Measurements from ENCODE around the gene C1orf116. TPM values are rescaled to one million over a fixed set of nuclear protein-coding genes. Genes with fewer than 3 reads are reported as not detected.

Gene C1orf116
- polyA plus RNA-seq, 3 donors, result 0.03 to 0.04 TPM; not detected in 1

DNA sequence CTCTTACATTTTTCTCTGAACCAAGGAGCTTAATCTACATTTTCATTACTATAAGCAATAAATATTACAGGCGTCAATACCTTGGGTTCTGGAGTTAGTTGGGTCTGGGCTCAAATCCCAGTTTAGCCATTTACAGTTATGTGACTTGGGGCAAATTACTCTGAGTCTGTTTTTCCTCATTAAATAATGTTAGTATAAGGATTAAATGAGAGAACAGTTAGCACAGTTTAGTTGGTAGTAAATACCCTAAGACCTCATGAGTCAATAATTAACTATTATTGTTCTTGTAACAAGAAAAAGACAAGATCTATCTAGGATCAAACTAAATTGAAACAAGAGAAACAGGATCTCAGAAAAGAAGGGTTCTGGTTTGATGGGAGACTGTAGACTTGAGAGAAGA lies 4.6 kb downstream of the C1orf116 start:
- no CpG with 5 or more reads among the region's 1 CpG for WGBS (ENCODE audit: insufficient coverage)
- no peaks in the 10 kb centered on the region for H3K36me3 ChIP-seq (replicated peaks in 1 of 2; ENCODE audit: control insufficient read depth in 1 of 2, insufficient read depth in 2 of 2, low read length in 2 of 2)
- no peaks in the 10 kb centered on the region for H3K9me3 Mint-ChIP-seq
- H3K4me3 Mint-ChIP-seq, result no peak overlapping the region
- no peak overlapping the region for H3K9ac ChIP-seq (ENCODE audit: insufficient read depth, low read length, poor library complexity, severe bottlenecking)
- H3K27me3 Mint-ChIP-seq (ENCODE audit: low read depth in 3 of 3), result peaks cover 5 to 6% (median 5%) of the 10 kb centered on the region in 3 donors
- H4K20me1 ChIP-seq (ENCODE audit: insufficient read depth, low read length), result no peaks in the 10 kb centered on the region
- H3K27me3 ChIP-seq (ENCODE audit: control insufficient read depth in 2 of 2, insufficient read depth in 2 of 2, low read length in 2 of 2), result no peaks in the 10 kb centered on the region
- H3K79me2 ChIP-seq (ENCODE audit: insufficient read depth, low read length), result no peaks in the 10 kb centered on the region
- H3K4me1 Mint-ChIP-seq, result peaks cover 16% of the 10 kb centered on the region
- intact Hi-C loops (cut with micrococcal nuclease), result no loop called here
- H3K36me3 Mint-ChIP-seq, result no peaks in the 10 kb centered on the region
- no peak overlapping the region for H2AFZ ChIP-seq (ENCODE audit: insufficient read depth, low read depth, low read length, poor library complexity, severe bottlenecking)
- H3K4me2 ChIP-seq (replicated peaks; ENCODE audit: extremely low read depth, low read length, poor library complexity, severe bottlenecking), result no peak overlapping the region
- TF ChIP-seq, protein P1, sequence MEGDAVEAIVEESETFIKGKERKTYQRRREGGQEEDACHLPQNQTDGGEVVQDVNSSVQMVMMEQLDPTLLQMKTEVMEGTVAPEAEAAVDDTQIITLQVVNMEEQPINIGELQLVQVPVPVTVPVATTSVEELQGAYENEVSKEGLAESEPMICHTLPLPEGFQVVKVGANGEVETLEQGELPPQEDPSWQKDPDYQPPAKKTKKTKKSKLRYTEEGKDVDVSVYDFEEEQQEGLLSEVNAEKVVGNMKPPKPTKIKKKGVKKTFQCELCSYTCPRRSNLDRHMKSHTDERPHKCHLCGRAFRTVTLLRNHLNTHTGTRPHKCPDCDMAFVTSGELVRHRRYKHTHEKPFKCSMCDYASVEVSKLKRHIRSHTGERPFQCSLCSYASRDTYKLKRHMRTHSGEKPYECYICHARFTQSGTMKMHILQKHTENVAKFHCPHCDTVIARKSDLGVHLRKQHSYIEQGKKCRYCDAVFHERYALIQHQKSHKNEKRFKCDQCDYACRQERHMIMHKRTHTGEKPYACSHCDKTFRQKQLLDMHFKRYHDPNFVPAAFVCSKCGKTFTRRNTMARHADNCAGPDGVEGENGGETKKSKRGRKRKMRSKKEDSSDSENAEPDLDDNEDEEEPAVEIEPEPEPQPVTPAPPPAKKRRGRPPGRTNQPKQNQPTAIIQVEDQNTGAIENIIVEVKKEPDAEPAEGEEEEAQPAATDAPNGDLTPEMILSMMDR (IDR thresholded peaks at IDR 0.05), result no peak
- no peak overlapping the region for H3K27ac Mint-ChIP-seq
- H3K4me1 ChIP-seq (ENCODE audit: control insufficient read depth in 1 of 2, insufficient read depth in 2 of 2, low read length in 2 of 2), result peaks cover 14 to 15% of the 10 kb centered on the region in 2 donors
- DNase-seq, result no peak
- H3K9me3 ChIP-seq (replicated peaks in 1 of 2; ENCODE audit: control insufficient read depth in 1 of 2, insufficient read depth in 1 of 2, low read length in 2 of 2), result no peaks in the 10 kb centered on the region
- no peak overlapping the region for H3K4me3 ChIP-seq (replicated peaks in 1 of 3; ENCODE audit: low read depth in 2 of 3, low read length in 3 of 3)
- H3K27ac ChIP-seq (ENCODE audit: low read depth in 1 of 2, low read length in 2 of 2), result no peak overlapping the region

DNA sequence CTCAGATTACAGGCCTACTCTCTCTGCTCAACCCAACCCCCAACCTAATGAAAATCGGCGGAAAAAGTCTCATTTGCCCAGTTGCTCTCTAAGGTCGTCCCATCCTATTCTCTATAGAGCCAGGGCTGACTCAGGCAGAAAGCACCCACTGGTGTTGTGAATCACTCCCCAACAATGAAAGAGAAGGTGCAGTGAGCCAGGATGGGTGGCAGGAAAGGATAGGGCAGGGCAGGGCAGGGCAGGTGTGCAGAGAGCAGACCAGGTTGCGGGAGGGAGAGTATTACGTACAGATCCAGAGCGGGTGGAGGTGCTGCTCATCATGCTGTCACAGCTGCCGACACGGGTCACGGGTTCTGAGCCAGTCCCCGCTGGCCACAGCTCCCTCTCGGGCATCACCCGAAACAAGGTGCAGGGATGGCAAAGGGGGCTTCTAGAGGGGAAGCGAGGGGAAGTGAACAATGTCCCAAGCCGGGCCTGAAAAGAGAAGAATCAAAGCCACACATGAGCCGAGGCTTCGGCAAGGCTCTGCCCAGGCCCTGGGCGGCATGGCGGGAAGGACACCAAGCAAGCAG lies 5.3 kb downstream of the C1orf116 start:
- Histone ChIP-seq H3K27ac (ENCODE audit: low read depth in 1 of 2, low read length in 2 of 2) (no peak overlapping the region), H3K4me1 (ENCODE audit: control insufficient read depth in 1 of 2, insufficient read depth in 2 of 2, low read length in 2 of 2) (peaks cover 14 to 15% of the 10 kb centered on the region in 2 donors), H4K20me1 (ENCODE audit: insufficient read depth, low read length) (no peaks in the 10 kb centered on the region), H2AFZ (ENCODE audit: insufficient read depth, low read depth, low read length, poor library complexity, severe bottlenecking) (no peak overlapping the region), H3K4me3 (replicated peaks in 1 of 3; ENCODE audit: low read depth in 2 of 3, low read length in 3 of 3) (no peak overlapping the region), H3K4me2 (replicated peaks; ENCODE audit: extremely low read depth, low read length, poor library complexity, severe bottlenecking) (no peak overlapping the region), H3K27me3 (ENCODE audit: control insufficient read depth in 2 of 2, insufficient read depth in 2 of 2, low read length in 2 of 2) (no peaks in the 10 kb centered on the region), H3K9ac (ENCODE audit: insufficient read depth, low read length, poor library complexity, severe bottlenecking) (no peak overlapping the region), H3K79me2 (ENCODE audit: insufficient read depth, low read length) (no peaks in the 10 kb centered on the region), H3K36me3 (replicated peaks in 1 of 2; ENCODE audit: control insufficient read depth in 1 of 2, insufficient read depth in 2 of 2, low read length in 2 of 2) (no peaks in the 10 kb centered on the region), H3K9me3 (replicated peaks in 1 of 2; ENCODE audit: control insufficient read depth in 1 of 2, insufficient read depth in 1 of 2, low read length in 2 of 2) (no peaks in the 10 kb centered on the region)
- TF ChIP-seq, protein P1 (IDR thresholded peaks at IDR 0.05), result no peak
- Mint-ChIP-seq H3K27me3 (ENCODE audit: low read depth in 3 of 3) (peaks cover 5 to 6% (median 5%) of the 10 kb centered on the region in 3 donors), H3K36me3 (no peaks in the 10 kb centered on the region), H3K27ac (peak overlapping the region in 1 of 7 donors; percentile 43), H3K9me3 (no peaks in the 10 kb centered on the region), H3K4me3 (no peak overlapping the region), H3K4me1 (peaks cover 16% of the 10 kb centered on the region)
- DNase-seq, result no peak
- intact Hi-C loops (cut with micrococcal nuclease), result no loop called here
- 94% methylated on average over 16 of the region's 18 CpGs for WGBS (ENCODE audit: insufficient coverage)
